Measurements from ENCODE around the gene CDKL1. TPM values are rescaled to one million over a fixed set of nuclear protein-coding genes. Genes with fewer than 3 reads are reported as not detected.

CDKL1 gene
- total RNA-seq, 1 donor from 2014 or later = 2.5 TPM

- H3K9ac ChIP-seq = no peak overlapping the region
- peak overlapping the region; percentile 67 for H3K4me3 Mint-ChIP-seq
- H3K4me1 Mint-ChIP-seq = peaks cover 16% of the 10 kb centered on the region
Measured at GRCh38 chr14:50335989-50336824, 60.5 kb downstream of the CDKL1 start.

GRCh38 chr14:50335389-50335788, 61.3 kb downstream of the CDKL1 start:
- no peaks in the 10 kb centered on the region for H3K36me3 ChIP-seq
- Mint-ChIP-seq H3K9me3 (no peaks in the 10 kb centered on the region), H3K27me3 (ENCODE audit: insufficient read depth, low read depth) (no peaks in the 10 kb centered on the region), H3K36me3 (no peaks in the 10 kb centered on the region), H3K4me1 (peaks cover 16% of the 10 kb centered on the region), H3K4me3 (peak overlapping the region; percentile 66), H3K27ac (peak overlapping the region; percentile 95)
- no peak overlapping the region for H3K4me3 ChIP-seq
- no peaks in the 10 kb centered on the region for H3K79me2 ChIP-seq (ENCODE audit: low read depth)
- H3K4me1 ChIP-seq = peaks cover 24% of the 10 kb centered on the region
- no peak for TF ChIP-seq EZH2phosphoT487 (IDR thresholded peaks at IDR 0.05)
- no peak for TF ChIP-seq EZH2 (IDR thresholded peaks at IDR 0.05)
- no peak for TF ChIP-seq CTCF (IDR thresholded peaks at IDR 0.05)
- peak overlapping the region; percentile 86 for H3K27ac ChIP-seq
- no peak overlapping the region for H3K9ac ChIP-seq
- no peaks in the 10 kb centered on the region for H3K9me3 ChIP-seq (ENCODE audit: low read depth)
- peaks cover 28% of the 10 kb centered on the region for H3F3A ChIP-seq (ENCODE audit: low read depth)
- H2AFZ ChIP-seq (replicated peaks) = no peak overlapping the region
- H4K20me1 ChIP-seq (ENCODE audit: low read depth) = no peaks in the 10 kb centered on the region
- peak overlapping the region; percentile 47 for H3K4me2 ChIP-seq
- H3K27me3 ChIP-seq = no peaks in the 10 kb centered on the region
- DNase-seq (ENCODE audit: low spot score) = peak; percentile 89

More at GRCh38 chr14:50335989-50336824, 60.5 kb downstream of the CDKL1 start:
- Mint-ChIP-seq H3K27ac (peak overlapping the region; percentile 95), H3K27me3 (ENCODE audit: insufficient read depth, low read depth) (no peaks in the 10 kb centered on the region), H3K36me3 (no peaks in the 10 kb centered on the region), H3K9me3 (no peaks in the 10 kb centered on the region)
- no peaks in the 10 kb centered on the region for H4K20me1 ChIP-seq (ENCODE audit: low read depth)
- no peaks in the 10 kb centered on the region for H3K36me3 ChIP-seq
- TF ChIP-seq CTCF (IDR thresholded peaks at IDR 0.05) (no peak), EZH2phosphoT487 (IDR thresholded peaks at IDR 0.05) (no peak), EZH2 (IDR thresholded peaks at IDR 0.05) (no peak)
- peaks cover 24% of the 10 kb centered on the region for H3K4me1 ChIP-seq
- H3K4me2 ChIP-seq = peak overlapping the region; percentile 47
- peak overlapping the region; percentile 86 for H3K27ac ChIP-seq
- H2AFZ ChIP-seq (replicated peaks) = no peak overlapping the region
- H3F3A ChIP-seq (ENCODE audit: low read depth) = peaks cover 28% of the 10 kb centered on the region
- H3K4me3 ChIP-seq = no peak overlapping the region
- H3K9me3 ChIP-seq (ENCODE audit: low read depth) = no peaks in the 10 kb centered on the region
- H3K27me3 ChIP-seq = no peaks in the 10 kb centered on the region
- DNase-seq (ENCODE audit: low spot score) = peak; percentile 42
- H3K79me2 ChIP-seq (ENCODE audit: low read depth) = no peaks in the 10 kb centered on the region

GRCh38 chr14:50334211-50334610, 62.5 kb downstream of the CDKL1 start:
- no peaks in the 10 kb centered on the region for H3K36me3 Mint-ChIP-seq
- TF ChIP-seq EZH2phosphoT487 (IDR thresholded peaks at IDR 0.05) = no peak
- TF ChIP-seq EZH2 (IDR thresholded peaks at IDR 0.05) = no peak
- no peak for TF ChIP-seq CTCF (IDR thresholded peaks at IDR 0.05)
- no peaks in the 10 kb centered on the region for H3K27me3 ChIP-seq
- no peaks in the 10 kb centered on the region for H3K9me3 Mint-ChIP-seq
- DNase-seq (ENCODE audit: low spot score) = no peak
- peak overlapping the region; percentile 86 for H3K27ac ChIP-seq
- no peaks in the 10 kb centered on the region for H4K20me1 ChIP-seq (ENCODE audit: low read depth)
- no peaks in the 10 kb centered on the region for H3K79me2 ChIP-seq (ENCODE audit: low read depth)
- no peaks in the 10 kb centered on the region for H3K36me3 ChIP-seq
- no peak overlapping the region for H3K4me3 Mint-ChIP-seq
- H3K27ac Mint-ChIP-seq = peak overlapping the region; percentile 62
- H3F3A ChIP-seq (ENCODE audit: low read depth) = peaks cover 28% of the 10 kb centered on the region
- no peaks in the 10 kb centered on the region for H3K9me3 ChIP-seq (ENCODE audit: low read depth)
- H2AFZ ChIP-seq (replicated peaks) = no peak overlapping the region
- peaks cover 24% of the 10 kb centered on the region for H3K4me1 ChIP-seq
- no peak overlapping the region for H3K4me2 ChIP-seq
- H3K4me1 Mint-ChIP-seq = peaks cover 16% of the 10 kb centered on the region
- no peaks in the 10 kb centered on the region for H3K27me3 Mint-ChIP-seq (ENCODE audit: insufficient read depth, low read depth)
- H3K9ac ChIP-seq = no peak overlapping the region
- H3K4me3 ChIP-seq = no peak overlapping the region
